ENCODE measurements around the gene LIMD2. TPM values are rescaled to one million over a fixed set of nuclear protein-coding genes. Genes with fewer than 3 reads are reported as not detected.

Gene LIMD2
- total RNA-seq, 1 experiment from 2014 or later: 119 TPM

DNA sequence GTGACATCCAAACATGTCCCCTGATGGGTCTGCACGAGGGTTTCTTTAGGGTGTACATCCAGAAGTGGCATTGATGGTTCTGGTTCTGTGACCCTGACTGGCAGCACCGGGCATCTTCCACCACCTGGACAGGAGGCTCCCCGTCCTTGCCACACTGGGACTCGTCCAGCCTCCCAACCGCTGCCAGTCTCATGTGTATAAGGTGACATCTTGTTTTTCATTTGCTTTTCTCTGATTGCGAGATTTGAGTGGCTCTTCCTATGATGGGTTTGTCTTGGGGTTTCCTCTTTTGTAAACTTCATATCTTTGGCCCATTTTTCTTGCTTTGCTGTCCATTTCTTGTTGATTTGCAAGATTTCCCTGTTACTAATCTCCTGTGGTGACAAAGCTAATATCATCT lies 9.2 kb upstream of the LIMD2 start:
- Histone ChIP-seq H3K36me3 (ENCODE audit: insufficient read depth, low read length, poor library complexity, severe bottlenecking) (peaks cover 31% of the 10 kb centered on the region), H3K4me3 (ENCODE audit: low read depth, low read length, poor library complexity, severe bottlenecking) (no peak overlapping the region), H3K4me1 (ENCODE audit: insufficient read depth, low read length, poor library complexity, severe bottlenecking) (peaks cover 6% of the 10 kb centered on the region), H3K27me3 (replicated peaks; ENCODE audit: insufficient read depth, low read depth, low read length, poor library complexity) (no peaks in the 10 kb centered on the region), H3K27ac (ENCODE audit: low read depth, low read length, poor library complexity, severe bottlenecking) (no peak overlapping the region), H3K9me3 (ENCODE audit: low read depth, low read length, poor library complexity, severe bottlenecking) (no peaks in the 10 kb centered on the region)
- intact Hi-C loops (cut with micrococcal nuclease; ENCODE audit: unreplicated experiment): no loop called here
- no peak for DNase-seq (ENCODE audit: low spot score)
- CTCF ChIA-PET: no interaction called here
- TF ChIP-seq, protein P1, sequence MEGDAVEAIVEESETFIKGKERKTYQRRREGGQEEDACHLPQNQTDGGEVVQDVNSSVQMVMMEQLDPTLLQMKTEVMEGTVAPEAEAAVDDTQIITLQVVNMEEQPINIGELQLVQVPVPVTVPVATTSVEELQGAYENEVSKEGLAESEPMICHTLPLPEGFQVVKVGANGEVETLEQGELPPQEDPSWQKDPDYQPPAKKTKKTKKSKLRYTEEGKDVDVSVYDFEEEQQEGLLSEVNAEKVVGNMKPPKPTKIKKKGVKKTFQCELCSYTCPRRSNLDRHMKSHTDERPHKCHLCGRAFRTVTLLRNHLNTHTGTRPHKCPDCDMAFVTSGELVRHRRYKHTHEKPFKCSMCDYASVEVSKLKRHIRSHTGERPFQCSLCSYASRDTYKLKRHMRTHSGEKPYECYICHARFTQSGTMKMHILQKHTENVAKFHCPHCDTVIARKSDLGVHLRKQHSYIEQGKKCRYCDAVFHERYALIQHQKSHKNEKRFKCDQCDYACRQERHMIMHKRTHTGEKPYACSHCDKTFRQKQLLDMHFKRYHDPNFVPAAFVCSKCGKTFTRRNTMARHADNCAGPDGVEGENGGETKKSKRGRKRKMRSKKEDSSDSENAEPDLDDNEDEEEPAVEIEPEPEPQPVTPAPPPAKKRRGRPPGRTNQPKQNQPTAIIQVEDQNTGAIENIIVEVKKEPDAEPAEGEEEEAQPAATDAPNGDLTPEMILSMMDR (conservative IDR thresholded peaks at IDR 0.05; ENCODE audit: low read depth, low read length): no peak
- no peak for TF ChIP-seq EZH2 (IDR thresholded peaks at IDR 0.05; ENCODE audit: borderline replicate concordance, low read depth, low read length, poor library complexity, severe bottlenecking)
- BruUV-seq (replicated peaks): no TSS peak
- POLR2A ChIA-PET (ENCODE audit: low non-redundant PET): no interaction called here

DNA sequence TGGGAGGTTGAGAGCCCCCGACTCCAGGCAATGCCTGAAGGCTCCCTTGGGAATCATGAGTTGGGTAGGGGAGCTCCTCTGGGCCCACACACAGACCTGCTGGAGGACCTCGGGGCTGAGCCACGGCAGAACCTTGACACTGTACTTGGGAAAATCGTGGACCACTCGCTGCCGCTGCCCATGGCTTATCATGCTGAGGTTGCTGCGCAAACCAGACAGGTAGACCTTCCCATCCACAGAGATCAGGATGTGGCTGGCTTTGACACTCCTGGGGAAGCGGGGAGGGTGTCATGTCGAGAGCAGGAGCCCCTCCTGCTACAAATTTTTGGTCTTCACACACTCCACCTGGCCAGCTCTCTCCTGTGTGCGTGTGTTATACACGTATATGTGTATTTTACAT lies 7.2 kb upstream of the LIMD2 start:
- H3K4me1 ChIP-seq (ENCODE audit: insufficient read depth, low read length, poor library complexity, severe bottlenecking): peaks cover 9% of the 10 kb centered on the region
- no peak overlapping the region for H3K27ac ChIP-seq (ENCODE audit: low read depth, low read length, poor library complexity, severe bottlenecking)
- intact Hi-C loops (cut with micrococcal nuclease; ENCODE audit: unreplicated experiment): no loop called here
- no peak for DNase-seq (ENCODE audit: low spot score)
- no peak for TF ChIP-seq EZH2 (IDR thresholded peaks at IDR 0.05; ENCODE audit: borderline replicate concordance, low read depth, low read length, poor library complexity, severe bottlenecking)
- TF ChIP-seq, protein P1 (conservative IDR thresholded peaks at IDR 0.05; ENCODE audit: low read depth, low read length): no peak
- BruUV-seq (replicated peaks): no TSS peak
- POLR2A ChIA-PET (ENCODE audit: low non-redundant PET): no interaction called here
- peaks cover 31% of the 10 kb centered on the region for H3K36me3 ChIP-seq (ENCODE audit: insufficient read depth, low read length, poor library complexity, severe bottlenecking)
- no peaks in the 10 kb centered on the region for H3K27me3 ChIP-seq (replicated peaks; ENCODE audit: insufficient read depth, low read depth, low read length, poor library complexity)
- CTCF ChIA-PET: no interaction called here
- no peaks in the 10 kb centered on the region for H3K9me3 ChIP-seq (ENCODE audit: low read depth, low read length, poor library complexity, severe bottlenecking)
- H3K4me3 ChIP-seq (ENCODE audit: low read depth, low read length, poor library complexity, severe bottlenecking): no peak overlapping the region

DNA sequence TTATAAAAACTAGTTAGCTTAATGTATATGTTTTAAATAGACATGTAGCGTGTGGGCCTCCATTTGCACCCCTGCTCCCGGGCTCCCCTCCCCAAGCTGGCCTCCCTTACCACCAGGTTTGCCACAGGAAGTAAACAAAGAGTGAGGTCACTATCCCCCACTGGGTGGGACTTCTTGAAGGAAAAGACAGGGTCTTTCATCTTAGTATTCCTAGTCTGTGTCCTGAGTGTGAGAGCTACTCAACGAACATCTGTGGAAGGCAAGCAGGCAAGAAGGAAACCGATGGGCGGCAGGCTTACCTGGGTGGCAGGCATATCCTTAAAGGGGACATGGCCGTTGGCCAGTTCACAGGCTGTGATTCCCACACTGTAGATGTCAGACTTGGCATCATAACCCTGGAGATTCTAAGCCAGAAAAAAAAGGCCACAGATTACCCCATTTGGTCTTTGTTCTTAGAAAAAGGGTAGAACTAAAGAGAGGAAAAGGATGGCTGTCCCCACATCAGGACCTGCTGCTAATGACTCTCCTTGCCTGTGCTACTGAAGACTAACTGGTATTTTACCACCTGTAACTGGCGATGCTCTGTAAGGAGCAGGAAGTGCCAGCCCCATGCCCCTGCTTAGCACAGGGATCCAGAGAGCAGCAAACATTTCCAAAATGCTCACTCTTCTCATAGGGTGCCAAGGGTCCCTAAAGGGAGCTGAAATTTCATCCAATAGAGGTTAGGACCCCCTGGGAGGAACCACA lies 6.6 kb upstream of the LIMD2 start:
- no peak overlapping the region for H3K4me3 ChIP-seq (ENCODE audit: low read depth, low read length, poor library complexity, severe bottlenecking)

More for the DNA sequence above, 6.6 kb upstream of the LIMD2 start:
- no TSS peak for BruUV-seq (replicated peaks)
- Histone ChIP-seq H3K27ac (ENCODE audit: low read depth, low read length, poor library complexity, severe bottlenecking) (peak overlapping the region; percentile 59), H3K27me3 (replicated peaks; ENCODE audit: insufficient read depth, low read depth, low read length, poor library complexity) (no peaks in the 10 kb centered on the region), H3K36me3 (ENCODE audit: insufficient read depth, low read length, poor library complexity, severe bottlenecking) (peaks cover 29% of the 10 kb centered on the region), H3K4me1 (ENCODE audit: insufficient read depth, low read length, poor library complexity, severe bottlenecking) (peaks cover 15% of the 10 kb centered on the region), H3K9me3 (ENCODE audit: low read depth, low read length, poor library complexity, severe bottlenecking) (no peaks in the 10 kb centered on the region)
- intact Hi-C loops (cut with micrococcal nuclease; ENCODE audit: unreplicated experiment): no loop called here
- ChIA-PET POLR2A (ENCODE audit: low non-redundant PET) (interaction anchor here (0.6 kb wide), 1 partner anchor 9 kb away, joined by 14 read pairs; no protein-coding TSS in a partner anchor), CTCF (no interaction called here)
- TF ChIP-seq EZH2 (IDR thresholded peaks at IDR 0.05; ENCODE audit: borderline replicate concordance, low read depth, low read length, poor library complexity, severe bottlenecking): no peak
- TF ChIP-seq, protein P1 (conservative IDR thresholded peaks at IDR 0.05; ENCODE audit: low read depth, low read length): no peak
- no peak for DNase-seq (ENCODE audit: low spot score)

Measured in A673 (cell line).